ENCODE data around the gene ZNF768. TPM values are rescaled to one million over a fixed set of nuclear protein-coding genes. Genes with fewer than 3 reads are reported as not detected.

ZNF768 gene
- total RNA-seq, 1 experiment from 2014 or later: 48.8 TPM

DNA sequence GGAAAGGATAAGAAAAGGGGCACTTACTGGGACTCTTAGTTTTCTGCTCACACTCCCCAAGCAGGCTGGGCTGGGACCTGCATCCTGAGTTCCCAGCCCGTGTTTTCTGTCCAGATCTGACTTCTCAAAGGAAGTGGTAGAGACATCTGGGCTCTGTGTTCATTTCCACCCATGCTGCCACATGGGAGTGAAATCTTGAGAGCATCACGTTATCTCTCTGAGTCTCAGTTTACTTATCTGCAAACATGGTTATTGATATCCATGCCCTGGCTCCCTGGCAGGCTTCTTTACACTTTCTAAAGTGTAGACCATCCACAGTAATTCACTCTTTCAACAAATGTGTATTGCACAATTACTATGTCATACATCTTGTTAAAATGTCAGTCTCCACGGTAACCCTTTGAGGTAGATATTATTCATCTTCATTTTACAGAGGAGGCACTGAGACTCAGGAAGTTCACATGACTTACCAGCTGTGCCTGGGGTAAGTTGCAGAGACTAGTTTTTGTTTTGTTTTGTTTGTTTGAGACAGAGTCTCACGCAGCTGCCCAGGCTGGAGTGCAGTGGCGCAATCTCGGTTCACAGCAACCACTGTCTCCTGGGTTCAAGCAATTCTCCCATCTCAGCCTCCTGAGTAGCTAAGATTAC lies 41.7 kb upstream of the ZNF768 start:
- Histone ChIP-seq H3K79me2 (ENCODE audit: insufficient read depth, low read length) (no peaks in the 10 kb centered on the region), H3K36me3 (ENCODE audit: control insufficient read depth in 1 of 2, insufficient read depth in 2 of 2, low read length in 2 of 2) (no peaks in the 10 kb centered on the region), H3K4me3 (replicated peaks in 1 of 2; ENCODE audit: low read depth in 1 of 2, low read length in 2 of 2) (no peak overlapping the region), H3K9me2 (ENCODE audit: insufficient read depth) (no peaks in the 10 kb centered on the region), H4K20me1 (ENCODE audit: insufficient read depth) (no peaks in the 10 kb centered on the region), H3K27ac (ENCODE audit: low read depth, low read length) (no peak overlapping the region), H2AFZ (ENCODE audit: low read depth, low read length, poor library complexity, severe bottlenecking) (no peak overlapping the region), H3K4me2 (ENCODE audit: low read length) (no peak overlapping the region), H3K4me1 (ENCODE audit: control insufficient read depth in 1 of 2, insufficient read depth in 2 of 2, low read length in 2 of 2) (peaks cover 7 to 24% of the 10 kb centered on the region in 2 experiments; a peak in 3 of 4 replicates), H3K27me3 (ENCODE audit: insufficient read depth, low read length) (no peaks in the 10 kb centered on the region), H3K9ac (ENCODE audit: low read length) (no peak overlapping the region), H3K9me3 (ENCODE audit: control insufficient read depth in 1 of 2, insufficient read depth in 1 of 2, low read depth in 1 of 2, low read length in 2 of 2) (no peaks in the 10 kb centered on the region)
- TF ChIP-seq ZNF274 (IDR thresholded peaks at IDR 0.05; ENCODE audit: low read depth, low read length) (no peak), FOSL1 (IDR thresholded peaks at IDR 0.05; ENCODE audit: low read depth) (no peak)
- no peak for ATAC-seq
- no peak for DNase-seq (ENCODE audit: low read depth, low spot score)
- ChIA-PET POLR2A (no interaction called here), RAD21 (ENCODE audit: low non-redundant PET in 1 of 2, low total read pairs in 2 of 2, uncharacterized antibody in 2 of 2, unreplicated experiment in 2 of 2) (interaction anchor here in 1 of 2 experiments (0.7 kb wide), 1 partner anchor 41 kb away, joined by 6 read pairs; no protein-coding TSS in a partner anchor), CTCF (no interaction called here)
- BruUV-seq (replicated peaks): no TSS peak
- intact Hi-C loops (cut with micrococcal nuclease): no loop called here

DNA sequence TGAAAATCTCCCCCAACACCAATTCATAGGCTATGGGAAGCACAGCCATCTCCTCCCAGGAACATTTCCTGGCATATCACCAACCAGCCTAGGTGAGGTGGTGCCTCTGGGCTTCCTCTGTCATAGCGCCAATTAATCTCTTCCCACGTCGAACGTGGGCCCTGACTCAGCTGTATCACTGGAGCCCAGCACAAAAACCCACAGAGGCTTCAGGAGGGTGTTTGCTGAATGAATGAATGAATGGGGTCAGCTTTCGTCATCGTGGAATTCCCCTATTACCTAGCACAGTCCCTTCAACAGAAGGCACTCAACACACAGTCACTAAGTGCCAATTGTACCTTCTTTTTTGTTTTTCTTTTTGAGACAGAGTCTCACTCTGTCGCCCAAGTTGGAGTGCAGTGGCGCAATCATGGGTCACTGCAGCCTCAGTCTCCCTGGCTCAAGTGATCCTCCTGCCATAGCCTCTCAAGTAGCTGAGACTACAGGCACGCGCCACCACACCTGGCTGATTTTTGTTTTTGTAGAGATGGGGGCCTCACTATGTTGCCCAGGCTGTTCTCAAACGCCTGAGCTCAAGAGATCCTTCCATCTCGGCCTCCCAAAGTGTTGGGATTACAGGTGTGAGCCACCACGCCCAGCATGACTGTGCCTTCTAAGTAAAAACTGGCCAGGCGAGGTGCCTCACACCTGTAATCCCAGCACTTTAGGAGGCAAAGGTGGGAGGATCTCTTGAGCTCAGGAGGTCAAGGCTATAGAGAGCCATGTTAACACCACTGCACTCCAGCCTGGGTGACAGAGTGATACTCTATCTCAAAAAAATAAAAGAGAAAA lies 41.0 kb upstream of the ZNF768 start:
- no TSS peak for BruUV-seq (replicated peaks)
- Histone ChIP-seq H4K20me1 (ENCODE audit: insufficient read depth) (no peaks in the 10 kb centered on the region), H3K4me3 (replicated peaks in 1 of 2; ENCODE audit: low read depth in 1 of 2, low read length in 2 of 2) (no peak overlapping the region), H3K79me2 (ENCODE audit: insufficient read depth, low read length) (no peaks in the 10 kb centered on the region), H3K4me1 (ENCODE audit: control insufficient read depth in 1 of 2, insufficient read depth in 2 of 2, low read length in 2 of 2) (peaks cover 4 to 17% of the 10 kb centered on the region in 2 experiments; a peak in 2 of 4 replicates), H2AFZ (ENCODE audit: low read depth, low read length, poor library complexity, severe bottlenecking) (no peak overlapping the region), H3K36me3 (ENCODE audit: control insufficient read depth in 1 of 2, insufficient read depth in 2 of 2, low read length in 2 of 2) (no peaks in the 10 kb centered on the region), H3K27ac (ENCODE audit: low read depth, low read length) (no peak overlapping the region), H3K9me3 (ENCODE audit: control insufficient read depth in 1 of 2, insufficient read depth in 1 of 2, low read depth in 1 of 2, low read length in 2 of 2) (no peaks in the 10 kb centered on the region), H3K27me3 (ENCODE audit: insufficient read depth, low read length) (no peaks in the 10 kb centered on the region), H3K9me2 (ENCODE audit: insufficient read depth) (no peaks in the 10 kb centered on the region), H3K4me2 (ENCODE audit: low read length) (no peak overlapping the region), H3K9ac (ENCODE audit: low read length) (no peak overlapping the region)
- TF ChIP-seq TCF7L2 (IDR thresholded peaks at IDR 0.05; ENCODE audit: borderline replicate concordance, extremely low read depth, insufficient read depth, insufficient read length): no peak
- no peak for TF ChIP-seq SIN3A (IDR thresholded peaks at IDR 0.05; ENCODE audit: low read depth)
- TF ChIP-seq POLR2A (IDR thresholded peaks at IDR 0.05; ENCODE audit: borderline replicate concordance, extremely low read depth, insufficient read depth, insufficient read length): no peak
- TF ChIP-seq EZH2phosphoT487 (IDR thresholded peaks at IDR 0.05; ENCODE audit: borderline replicate concordance): no peak
- no peak for TF ChIP-seq EGR1 (IDR thresholded peaks at IDR 0.05; ENCODE audit: low read depth)
- ChIA-PET CTCF (no interaction called here), POLR2A (no interaction called here), RAD21 (ENCODE audit: low non-redundant PET in 1 of 2, low total read pairs in 2 of 2, uncharacterized antibody in 2 of 2, unreplicated experiment in 2 of 2) (interaction anchor here in 1 of 2 experiments (0.7 kb wide), 1 partner anchor 41 kb away, joined by 6 read pairs; no protein-coding TSS in a partner anchor)
- DNase-seq (ENCODE audit: low read depth, low spot score): no peak
- ATAC-seq: no peak
- intact Hi-C loops (cut with micrococcal nuclease): no loop called here
